Tibial nerve (tissue), 4 donors: ENCODE data around the gene C11orf86.

Experiments
- CTCF ChIP-seq, 5 experiments: fragments of 200-600 bp in 3 of 5; fragments of 450-650 bp in 2 of 5; sonication (generic) in 3 of 5; IDR thresholded peaks; one replicate each; pipeline ENCODE4 v1.5.1; 2016 to 2019; ENCODE audit warnings: antibody characterized with exemption in 5 of 5, mild to moderate bottlenecking in 3 of 5, moderate library complexity in 2 of 5
- EP300 ChIP-seq, 2 donors: sonication (generic); formaldehyde crosslinking; IDR thresholded peaks; one replicate each; pipeline ENCODE4 v1.6.1; 2017; ENCODE audit warnings: antibody characterized with exemption in 2 of 2, mild to moderate bottlenecking in 1 of 2
- POLR2A ChIP-seq, 2 donors: fragments of 450-650 bp; IDR thresholded peaks; one replicate each; pipeline ENCODE4 v1.6.1; 2017; ENCODE audit warnings: antibody characterized with exemption in 2 of 2, mild to moderate bottlenecking in 2 of 2, moderate library complexity in 2 of 2

DNA sequence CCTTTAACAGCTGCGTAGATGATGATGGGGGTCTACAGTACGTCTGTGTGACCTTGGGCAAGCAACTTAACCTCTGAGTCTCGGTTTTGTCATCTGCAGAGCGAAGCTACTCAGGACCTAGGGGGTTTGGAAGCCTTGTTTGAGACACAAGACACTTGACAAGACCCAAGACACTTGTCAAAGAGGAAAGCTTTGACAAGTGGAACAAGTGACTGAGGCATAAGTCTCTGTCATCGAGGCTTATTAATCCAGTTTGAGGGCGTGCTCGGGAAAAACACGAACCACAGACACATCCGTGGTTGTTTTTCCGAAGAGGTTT lies 16.2 kb upstream of the C11orf86 start:
- TF ChIP-seq CTCF (IDR thresholded peaks at IDR 0.05) (no peak), POLR2A (IDR thresholded peaks at IDR 0.05) (peak in 1 of 2 donors; percentile 6), EP300 (IDR thresholded peaks at IDR 0.05) (no peak)
